ENCODE data around the gene ISYNA1. TPM values are rescaled to one million over a fixed set of nuclear protein-coding genes. Genes with fewer than 3 reads are reported as not detected.

ISYNA1 gene
- total RNA-seq, 1 experiment from 2014 or later = 1.3 TPM

DNA sequence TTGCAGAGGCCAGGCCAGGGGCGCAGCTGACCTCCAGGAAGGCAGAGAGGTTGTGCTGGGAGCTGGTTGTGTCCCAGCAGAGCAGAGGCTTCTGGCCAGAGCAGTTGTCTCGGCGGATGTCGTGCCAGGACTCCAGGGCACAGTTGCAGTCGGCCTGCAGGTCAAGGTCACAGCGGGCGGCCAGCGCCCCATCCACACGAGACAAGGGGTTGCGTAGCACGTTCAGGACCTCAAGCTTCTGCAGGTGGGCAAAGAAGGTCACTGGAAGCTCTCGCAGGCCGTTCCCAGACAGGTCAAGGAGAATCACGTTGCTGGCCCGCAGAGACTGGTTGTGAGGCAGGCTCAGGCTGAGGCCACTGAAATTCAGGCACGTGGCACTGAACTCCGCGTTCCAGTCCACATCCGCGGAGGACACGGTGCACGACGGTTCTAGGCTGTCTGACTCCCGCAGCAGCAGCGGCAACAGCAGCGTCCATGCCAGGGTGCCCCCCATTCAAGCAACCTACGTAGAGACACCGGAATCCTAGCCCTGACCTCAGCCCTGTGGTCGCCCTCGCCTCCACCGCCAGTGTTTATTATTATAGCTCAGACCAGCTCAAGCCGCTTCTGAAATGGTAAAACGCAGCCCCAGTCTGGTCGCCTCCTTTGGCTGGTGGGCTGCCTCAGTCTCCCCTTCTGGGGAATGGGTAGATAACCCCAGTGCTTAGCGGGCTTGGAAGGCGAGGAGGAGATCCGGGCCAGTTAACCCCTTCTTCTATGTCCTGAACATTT, 41.3 kb downstream of the ISYNA1 start:
- DNase-seq (ENCODE audit: low read depth) = no peak

DNA sequence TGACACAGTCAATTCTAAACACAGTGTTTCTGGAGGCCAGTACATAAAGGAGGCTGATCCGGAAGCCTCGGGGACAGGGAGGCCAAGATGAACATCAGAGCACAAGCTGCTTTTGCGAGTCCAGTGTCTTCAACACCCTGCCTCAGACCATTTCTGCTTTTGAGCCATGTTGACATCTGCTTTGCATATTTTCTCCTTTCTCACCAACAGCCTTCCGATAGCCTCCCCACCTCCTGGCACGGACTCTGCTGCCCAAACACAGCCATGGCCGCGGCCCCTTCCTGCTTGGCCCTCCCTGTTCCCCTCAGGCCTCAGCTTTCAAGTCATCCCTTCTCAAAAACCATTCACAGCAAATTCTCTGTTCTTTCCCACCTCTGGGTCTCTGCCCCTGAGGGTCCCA, 44.1 kb downstream of the ISYNA1 start:
- no peak for DNase-seq (ENCODE audit: low read depth)

DNA sequence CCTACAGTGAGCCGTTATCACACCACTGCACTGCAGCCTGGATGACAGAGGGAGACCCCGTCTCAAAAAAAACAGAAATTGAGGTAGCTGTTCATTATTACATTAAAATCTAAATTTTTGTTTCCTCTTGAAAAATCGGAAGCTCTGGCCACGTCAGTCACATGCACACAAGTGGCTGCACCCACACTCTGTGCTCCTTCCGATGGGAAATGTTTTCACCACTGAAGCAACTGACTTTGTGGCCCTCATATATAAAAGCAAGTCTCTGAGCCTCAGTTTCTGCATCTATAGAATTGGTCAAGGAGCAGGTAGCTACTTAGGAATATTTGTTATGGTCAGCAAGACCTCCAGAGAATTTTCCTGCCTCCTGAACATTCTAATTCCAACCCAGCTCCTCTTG, 45.0 kb downstream of the ISYNA1 start:
- DNase-seq (ENCODE audit: low read depth) = no peak

DNA sequence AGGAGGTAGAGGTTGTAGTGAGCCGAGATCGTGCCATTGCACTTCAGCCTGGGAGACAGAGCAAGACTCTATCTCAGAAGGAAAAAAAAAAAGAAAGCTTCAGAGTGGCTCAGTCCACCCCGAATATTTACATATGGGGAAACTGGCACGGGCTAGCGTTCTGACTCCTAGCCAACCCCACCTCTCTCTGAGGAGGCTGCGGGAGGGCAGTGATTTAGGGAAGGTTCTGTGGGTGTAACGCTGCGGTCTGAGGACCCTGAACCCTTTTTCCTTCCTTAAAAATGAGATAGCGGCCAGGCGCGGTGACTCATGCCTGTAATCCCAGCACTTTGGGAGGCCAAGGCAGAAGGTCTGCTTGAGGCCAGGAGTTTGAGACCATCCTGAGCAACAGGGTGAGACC, 45.5 kb downstream of the ISYNA1 start:
- DNase-seq (ENCODE audit: low read depth) = peak; percentile 71

DNA sequence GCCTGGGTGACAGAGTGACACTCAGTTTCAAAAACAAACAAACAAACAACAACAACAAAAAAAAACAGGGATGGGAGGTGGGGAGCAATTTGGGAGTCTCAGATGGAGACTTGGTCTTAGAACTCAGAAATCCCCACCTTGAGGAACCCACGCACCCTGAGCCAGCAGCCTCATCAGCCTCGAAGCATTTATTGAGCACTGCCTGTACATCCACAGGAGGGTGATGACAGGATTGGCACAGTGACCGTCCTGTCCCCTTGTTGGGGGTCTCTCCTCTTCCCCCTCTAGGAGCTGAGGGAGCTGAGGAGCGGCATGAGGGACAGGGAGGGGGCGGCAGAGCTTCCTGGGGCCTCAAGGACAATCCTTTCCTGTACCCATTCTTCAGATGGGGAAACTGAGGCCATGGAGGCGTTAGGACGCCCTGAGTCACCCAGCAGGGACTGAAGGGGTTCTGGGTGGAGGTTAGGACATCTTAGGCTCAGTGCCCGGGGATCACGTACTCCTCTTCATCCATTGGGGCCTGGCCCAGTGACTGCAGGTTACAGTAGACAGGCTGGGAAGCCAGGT, 46.3 kb downstream of the ISYNA1 start:
- no peak for DNase-seq (ENCODE audit: low read depth)

DNA sequence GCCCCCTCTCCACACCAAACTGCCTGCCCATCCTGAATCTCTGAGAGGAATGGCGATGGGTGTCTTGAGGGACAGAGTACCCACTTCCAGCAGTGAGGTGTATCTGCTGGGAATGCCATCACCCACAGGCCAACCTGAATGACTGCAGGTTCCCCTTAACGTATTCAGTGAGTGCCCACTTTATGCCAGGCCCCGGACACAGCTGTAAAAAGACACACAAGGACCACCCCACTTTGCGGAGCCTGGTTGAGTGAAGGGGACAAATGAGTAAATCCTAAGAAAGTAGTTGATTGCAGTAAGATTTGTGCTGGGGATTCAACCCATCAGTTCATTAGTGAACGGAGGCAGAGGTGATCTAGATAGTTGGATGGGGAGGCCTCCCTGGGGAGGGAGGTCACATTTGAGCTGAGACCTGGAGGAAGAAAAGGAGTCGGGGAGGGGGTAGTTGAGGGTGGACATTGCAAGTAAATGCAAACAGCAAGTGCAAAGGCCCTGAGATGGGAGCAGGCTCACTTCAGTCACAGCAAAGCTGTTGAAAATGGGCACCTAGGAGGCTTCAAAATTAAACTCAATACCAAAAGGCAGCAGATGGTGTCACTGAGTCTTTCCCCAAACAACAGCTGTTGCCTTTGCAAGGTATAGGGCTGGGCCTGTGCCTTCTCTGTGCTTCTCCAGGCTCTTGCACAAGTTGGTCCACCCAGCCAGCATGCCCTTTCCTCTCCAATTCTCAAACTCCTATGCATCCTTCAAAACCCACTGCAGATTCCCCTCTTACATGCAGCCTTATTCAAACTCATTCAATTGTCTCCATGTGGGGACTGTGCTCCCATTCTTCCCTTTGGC, 47.6 kb downstream of the ISYNA1 start:
- peak; percentile 52 for DNase-seq (ENCODE audit: low read depth)

DNA sequence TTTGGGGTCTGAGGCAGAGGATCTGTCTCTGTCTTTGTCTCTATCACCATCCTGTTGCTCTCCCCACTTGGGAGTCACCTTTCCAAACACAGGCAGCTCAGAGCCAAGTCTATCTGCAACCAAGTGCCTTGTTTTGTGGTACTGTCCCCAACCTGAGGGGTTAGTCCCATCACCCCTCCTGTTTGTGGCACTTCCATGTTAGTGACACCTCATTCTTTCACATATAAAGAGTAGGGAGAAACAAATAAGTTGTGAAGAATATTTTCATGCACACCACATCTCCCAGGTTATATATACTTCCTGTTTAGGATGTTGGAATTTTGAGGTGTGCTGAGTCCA, 48.2 kb downstream of the ISYNA1 start:
- DNase-seq (ENCODE audit: low read depth) = no peak

DNA sequence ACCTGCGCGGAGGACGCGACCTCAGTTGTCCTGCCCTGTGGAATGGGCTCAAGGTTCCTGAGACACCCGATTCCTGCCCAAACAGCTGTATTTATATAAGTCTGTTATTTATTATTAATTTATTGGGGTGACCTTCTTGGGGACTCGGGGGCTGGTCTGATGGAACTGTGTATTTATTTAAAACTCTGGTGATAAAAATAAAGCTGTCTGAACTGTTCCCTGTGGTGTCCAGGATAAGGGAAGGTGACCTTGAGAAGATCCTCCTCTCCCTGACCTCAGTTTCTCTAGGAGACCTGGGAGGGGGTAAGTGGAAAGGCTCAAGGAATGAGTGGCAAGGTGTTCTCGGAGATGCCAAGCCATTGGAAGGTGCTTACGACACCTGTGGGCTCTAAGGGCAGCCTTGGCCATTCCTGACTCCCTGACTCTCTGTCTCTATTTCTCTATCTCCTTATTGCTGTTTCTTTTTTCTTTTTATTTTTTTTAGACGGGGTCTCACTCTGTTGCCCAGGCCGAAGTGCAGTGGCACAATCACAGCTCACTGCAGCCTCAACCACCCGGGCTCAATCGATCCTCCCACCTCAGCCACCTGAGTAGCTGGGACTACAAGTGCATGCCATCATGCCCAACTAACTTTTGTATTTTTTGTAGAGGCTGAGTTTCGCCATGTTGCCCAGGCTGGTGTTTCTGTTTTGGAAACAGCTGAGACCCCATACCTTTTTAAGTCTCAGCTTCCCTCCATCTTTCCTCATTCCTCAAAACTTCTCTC, 48.8 kb downstream of the ISYNA1 start:
- no peak for DNase-seq (ENCODE audit: low read depth)

DNA sequence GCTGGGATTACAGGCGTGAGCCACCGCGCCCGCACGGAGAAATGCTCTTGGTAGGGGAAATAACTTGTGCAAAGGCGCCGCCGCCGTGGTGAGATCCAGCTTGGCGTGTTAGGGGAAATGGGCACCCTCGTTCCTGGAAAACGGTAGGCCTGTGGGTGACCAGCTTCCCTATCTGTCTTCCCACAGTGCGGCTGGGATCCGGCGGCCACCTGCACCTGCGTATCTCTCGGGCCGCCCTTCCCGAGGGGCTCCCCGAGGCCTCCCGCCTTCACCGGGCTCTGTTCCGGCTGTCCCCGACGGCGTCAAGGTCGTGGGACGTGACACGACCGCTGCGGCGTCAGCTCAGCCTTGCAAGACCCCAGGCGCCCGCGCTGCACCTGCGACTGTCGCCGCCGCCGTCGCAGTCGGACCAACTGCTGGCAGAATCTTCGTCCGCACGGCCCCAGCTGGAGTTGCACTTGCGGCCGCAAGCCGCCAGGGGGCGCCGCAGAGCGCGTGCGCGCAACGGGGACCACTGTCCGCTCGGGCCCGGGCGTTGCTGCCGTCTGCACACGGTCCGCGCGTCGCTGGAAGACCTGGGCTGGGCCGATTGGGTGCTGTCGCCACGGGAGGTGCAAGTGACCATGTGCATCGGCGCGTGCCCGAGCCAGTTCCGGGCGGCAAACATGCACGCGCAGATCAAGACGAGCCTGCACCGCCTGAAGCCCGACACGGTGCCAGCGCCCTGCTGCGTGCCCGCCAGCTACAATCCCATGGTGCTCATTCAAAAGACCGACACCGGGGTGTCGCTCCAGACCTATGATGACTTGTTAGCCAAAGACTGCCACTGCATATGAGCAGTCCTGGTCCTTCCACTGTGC, 49.6 kb downstream of the ISYNA1 start:
- DNase-seq (ENCODE audit: low read depth) = no peak

DNA sequence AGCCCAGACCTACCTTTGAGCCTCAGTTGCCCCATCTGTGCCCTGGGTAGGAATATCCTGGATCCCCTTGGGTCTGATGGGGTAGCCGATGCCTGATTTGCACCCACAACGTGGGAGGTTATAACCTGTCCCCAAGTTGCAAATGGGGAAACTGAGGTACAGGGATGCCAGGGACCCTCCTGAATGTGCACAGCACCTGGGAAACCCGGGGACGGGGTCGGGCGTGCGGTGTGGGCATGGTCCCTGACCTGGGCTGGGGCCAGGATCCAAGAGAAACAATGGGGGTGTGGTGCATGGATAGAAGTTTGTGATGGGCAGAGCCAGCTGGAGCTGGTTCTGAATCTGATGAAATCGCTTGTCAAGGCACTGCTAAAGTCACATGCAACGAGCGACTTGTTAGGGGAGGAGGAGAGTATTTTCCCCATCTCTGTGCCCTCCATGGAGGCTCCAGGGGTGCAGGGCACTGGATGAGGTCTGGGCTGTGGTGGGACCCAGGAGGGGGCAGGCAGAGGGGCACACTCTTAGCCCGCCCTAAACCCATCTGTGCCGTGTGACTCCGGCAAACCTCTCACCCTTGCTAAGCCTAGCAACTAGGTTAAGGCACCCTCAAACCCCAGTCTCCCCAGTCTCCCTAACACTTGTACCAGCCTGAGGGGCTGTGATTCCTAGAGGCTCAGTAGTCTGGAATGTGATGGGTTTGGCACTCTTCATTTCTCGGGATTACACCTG, 51.2 kb downstream of the ISYNA1 start:
- DNase-seq (ENCODE audit: low read depth) = no peak

DNA sequence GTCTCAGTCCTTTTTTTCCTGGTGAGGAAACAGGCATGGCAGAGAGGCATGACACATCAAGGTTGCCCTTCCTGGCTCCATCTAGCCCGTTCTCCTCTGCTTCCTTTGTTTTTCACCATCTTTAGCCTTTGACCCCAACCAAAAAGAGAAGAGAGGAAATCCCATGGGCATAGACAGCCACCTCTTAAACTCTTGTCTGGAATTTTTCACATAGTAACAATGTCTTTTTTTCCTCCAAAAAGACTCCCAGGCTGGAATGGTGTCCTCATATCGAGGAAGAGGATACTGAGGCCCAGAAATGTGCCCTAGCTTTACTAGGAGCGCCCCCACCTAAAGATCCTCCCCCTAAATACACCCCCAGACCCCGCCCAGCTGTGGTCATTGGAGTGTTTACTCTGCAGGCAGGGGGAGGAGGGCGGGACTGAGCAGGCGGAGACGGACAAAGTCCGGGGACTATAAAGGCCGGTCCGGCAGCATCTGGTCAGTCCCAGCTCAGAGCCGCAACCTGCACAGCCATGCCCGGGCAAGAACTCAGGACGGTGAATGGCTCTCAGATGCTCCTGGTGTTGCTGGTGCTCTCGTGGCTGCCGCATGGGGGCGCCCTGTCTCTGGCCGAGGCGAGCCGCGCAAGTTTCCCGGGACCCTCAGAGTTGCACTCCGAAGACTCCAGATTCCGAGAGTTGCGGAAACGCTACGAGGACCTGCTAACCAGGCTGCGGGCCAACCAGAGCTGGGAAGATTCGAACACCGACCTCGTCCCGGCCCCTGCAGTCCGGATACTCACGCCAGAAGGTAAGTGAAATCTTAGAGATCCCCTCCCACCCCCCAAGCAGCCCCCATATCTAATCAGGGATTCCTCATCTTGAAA, 52.0 kb downstream of the ISYNA1 start, which contains the start of gene GDF15:
GDF15 (plus strand) TSS at position 484 of the 868 bp plus-strand sequence; CDS start at position 516, 32 bp downstream.
- peak; percentile 89 for DNase-seq (ENCODE audit: low read depth)

DNA sequence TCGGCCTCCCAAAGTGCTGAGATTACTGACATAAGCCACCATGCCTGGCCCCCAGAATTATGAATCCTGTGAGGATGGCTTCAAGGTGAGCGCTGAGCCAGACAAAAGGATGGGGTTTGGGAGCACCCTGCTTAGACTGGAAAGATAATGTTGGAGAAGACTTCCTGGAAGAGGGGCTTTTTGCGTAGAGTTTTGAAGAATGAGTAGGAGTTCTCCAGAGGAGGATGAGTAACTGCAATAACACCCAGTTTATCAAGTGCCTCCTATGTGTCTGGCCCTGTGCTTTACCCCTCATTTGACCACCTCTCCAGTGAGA, 52.6 kb downstream of the ISYNA1 start:
- no peak for DNase-seq (ENCODE audit: low read depth)

DNA sequence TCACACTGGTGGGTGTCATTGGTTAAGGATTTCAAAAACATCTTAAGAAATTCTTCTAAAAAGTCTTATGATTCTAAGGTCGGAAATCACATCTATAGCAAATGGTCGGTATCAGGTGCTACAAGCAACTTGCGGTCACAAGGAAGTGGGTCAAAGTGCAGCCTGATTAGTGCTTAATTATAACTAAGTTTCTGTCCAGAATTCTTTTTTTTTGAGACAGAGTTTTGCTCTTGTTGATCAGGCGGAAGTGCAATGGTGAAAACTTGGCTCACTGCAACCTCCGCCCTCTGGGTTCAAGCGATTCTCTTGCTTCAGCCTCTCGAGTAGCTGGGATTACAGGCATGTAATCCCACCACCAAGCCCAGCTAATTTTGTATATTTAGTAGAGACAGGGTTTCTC, 53.2 kb downstream of the ISYNA1 start:
- DNase-seq (ENCODE audit: low read depth) = no peak

Small RNA genes lying within 50 kb of the gene (small RNA-seq; reads per million reads assigned to genes)
- gene MIR3189 = 0.07 reads per million

Other genes starting within 250 kb of the ISYNA1 start
- gene MPV17L2, start 244.9 kb downstream of the ISYNA1 start, total RNA-seq (2014; rRNA removed; shearing (Covaris generic)) = 17.0 and 23.4 TPM in 2 replicates
- 1.3 and 2.4 TPM in 2 replicates for gene RAB3A, start 234.1 kb downstream of the ISYNA1 start, total RNA-seq (2014; rRNA removed; shearing (Covaris generic))
- 0.13 TPM in 1 of 2 replicates, not detected in the other for gene PDE4C, start 211.7 kb downstream of the ISYNA1 start, total RNA-seq (2014; rRNA removed; shearing (Covaris generic))
- not detected in 2 replicates for gene IQCN, start 163.7 kb downstream of the ISYNA1 start, total RNA-seq (2014; rRNA removed; shearing (Covaris generic))
- gene JUND, start 156.5 kb downstream of the ISYNA1 start, total RNA-seq (2014; rRNA removed; shearing (Covaris generic)) = 55.4 and 64.5 TPM in 2 replicates
- 456 and 535 TPM in 2 replicates for gene LSM4, start 115.1 kb downstream of the ISYNA1 start, total RNA-seq (2014; rRNA removed; shearing (Covaris generic))
- 9.1 and 20.9 TPM in 2 replicates for gene PGPEP1, start 97.5 kb downstream of the ISYNA1 start, total RNA-seq (2014; rRNA removed; shearing (Covaris generic))
- gene GDF15, start 52.0 kb downstream of the ISYNA1 start, total RNA-seq (2014; rRNA removed; shearing (Covaris generic)) = 97.3 and 120 TPM in 2 replicates
- not detected in 2 replicates for gene LRRC25, start 40.5 kb downstream of the ISYNA1 start, total RNA-seq (2014; rRNA removed; shearing (Covaris generic))
- gene SSBP4, start 18.7 kb downstream of the ISYNA1 start, total RNA-seq (2014; rRNA removed; shearing (Covaris generic)) = 108 and 118 TPM in 2 replicates
- 13.1 and 14.6 TPM in 2 replicates for gene ELL, start 83.9 kb upstream of the ISYNA1 start, total RNA-seq (2014; rRNA removed; shearing (Covaris generic))
- gene FKBP8, start 105.4 kb upstream of the ISYNA1 start, total RNA-seq (2014; rRNA removed; shearing (Covaris generic)) = 124 and 135 TPM in 2 replicates
- 163 and 195 TPM in 2 replicates for gene KXD1, start 119.7 kb upstream of the ISYNA1 start, total RNA-seq (2014; rRNA removed; shearing (Covaris generic))
- gene UBA52, start 133.7 kb upstream of the ISYNA1 start, total RNA-seq (2014; rRNA removed; shearing (Covaris generic)) = 1,475 and 1,684 TPM in 2 replicates
- 70.9 and 99.1 TPM in 2 replicates for gene REX1BD, start 150.7 kb upstream of the ISYNA1 start, total RNA-seq (2014; rRNA removed; shearing (Covaris generic))
- gene CRLF1, start 168.7 kb upstream of the ISYNA1 start, total RNA-seq (2014; rRNA removed; shearing (Covaris generic)) = 1.1 and 1.3 TPM in 2 replicates
- 0.61 and 1.1 TPM in 2 replicates for gene TMEM59L, start 174.7 kb upstream of the ISYNA1 start, total RNA-seq (2014; rRNA removed; shearing (Covaris generic))
- 2.8 and 5.7 TPM in 2 replicates for gene KLHL26, start 198.9 kb upstream of the ISYNA1 start, total RNA-seq (2014; rRNA removed; shearing (Covaris generic))
- 2.8 and 3.0 TPM in 2 replicates for gene CRTC1, start 245.5 kb upstream of the ISYNA1 start, total RNA-seq (2014; rRNA removed; shearing (Covaris generic))